Tibial nerve (tissue), 4 donors: ENCODE results near the gene FMN1.

ENCODE experiments used
- CTCF ChIP-seq, 5 experiments: fragments of 200-600 bp in 3 of 5; fragments of 450-650 bp in 2 of 5; sonication (generic) in 3 of 5; IDR thresholded peaks; one replicate each; pipeline ENCODE4 v1.5.1; 2016 to 2019; ENCODE audit warnings: antibody characterized with exemption in 5 of 5, mild to moderate bottlenecking in 3 of 5, moderate library complexity in 2 of 5
- EP300 ChIP-seq, 2 donors: sonication (generic); formaldehyde crosslinking; IDR thresholded peaks; one replicate each; pipeline ENCODE4 v1.6.1; 2017; ENCODE audit warnings: antibody characterized with exemption in 2 of 2, mild to moderate bottlenecking in 1 of 2
- POLR2A ChIP-seq, 2 donors: fragments of 450-650 bp; IDR thresholded peaks; one replicate each; pipeline ENCODE4 v1.6.1; 2017; ENCODE audit warnings: antibody characterized with exemption in 2 of 2, mild to moderate bottlenecking in 2 of 2, moderate library complexity in 2 of 2

DNA sequence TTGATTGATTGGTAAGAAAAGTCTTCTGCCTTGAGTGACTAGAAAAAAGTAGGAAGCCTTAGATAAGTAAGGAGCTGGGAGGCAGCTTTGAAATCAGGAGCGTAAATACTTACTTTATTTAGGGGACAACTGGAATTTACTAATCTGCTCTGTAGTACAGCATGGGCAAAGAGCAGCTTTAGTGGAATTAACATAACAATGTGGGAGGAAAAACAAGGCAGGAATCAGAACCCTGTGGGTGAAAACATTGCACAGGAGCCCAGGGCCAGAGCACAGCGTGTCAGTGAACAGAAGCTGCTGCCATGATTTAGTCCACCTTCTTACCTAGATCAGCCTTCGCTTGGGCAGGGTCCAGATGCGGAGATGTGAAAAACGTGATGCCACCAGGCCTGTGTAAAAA lies 14.6 kb downstream of the FMN1 start:
- TF ChIP-seq CTCF (IDR thresholded peaks at IDR 0.05) (no peak), POLR2A (IDR thresholded peaks at IDR 0.05) (no peak), EP300 (IDR thresholded peaks at IDR 0.05) (no peak)
